Mesenchymal stem cell (in vitro differentiated cells and primary cell): ENCODE measurements around the gene KAT14.
A peak's percentile ranks its signal among the peaks of the same experiment; 100 is the strongest.

Experiments used
- DNase-seq: peaks from one replicate; pipeline ENCODE4 v3.0.0-alpha.2; 2013
- H2AFZ ChIP-seq: one replicate; pipeline ENCODE4 v1.6.1; 2013; ENCODE audit warnings: low read depth, mild to moderate bottlenecking, control low read depth, inconsistent platforms, low read length, moderate library complexity
- H2AK5ac ChIP-seq: 2 replicates; pipeline ENCODE4 v1.6.1; 2013; ENCODE audit warnings: low read length, moderate library complexity, mild to moderate bottlenecking, inconsistent platforms; ENCODE audit not compliant: severe bottlenecking
- H2BK120ac ChIP-seq: one replicate; pipeline ENCODE4 v1.6.1; 2013; ENCODE audit warnings: low read depth, mild to moderate bottlenecking, inconsistent platforms, low read length, moderate library complexity
- H2BK12ac ChIP-seq, 2 experiments: one replicate each; pipeline ENCODE4 v1.6.1; 2013; ENCODE audit warnings: inconsistent platforms in 2 of 2, low read length in 2 of 2, mild to moderate bottlenecking in 2 of 2, moderate library complexity in 2 of 2, control low read depth in 1 of 2
- H2BK15ac ChIP-seq: one replicate; pipeline ENCODE4 v1.6.1; 2013; ENCODE audit warnings: mild to moderate bottlenecking, low read depth, inconsistent platforms; ENCODE audit not compliant: poor library complexity, severe bottlenecking
- H2BK5ac ChIP-seq: 2 replicates; pipeline ENCODE4 v1.6.1; 2013; ENCODE audit warnings: low read depth, mild to moderate bottlenecking, low read length, control low read depth, inconsistent platforms; ENCODE audit not compliant: poor library complexity, severe bottlenecking
- H3K14ac ChIP-seq, 2 experiments: one replicate each; pipeline ENCODE4 v1.6.1; 2013; ENCODE audit warnings: inconsistent platforms in 2 of 2, low read length in 2 of 2, control low read depth in 1 of 2, mild to moderate bottlenecking in 1 of 2, moderate library complexity in 1 of 2
- H3K18ac ChIP-seq, 2 experiments: one replicate each; pipeline ENCODE4 v1.6.1; 2013; ENCODE audit warnings: inconsistent platforms in 2 of 2, low read length in 2 of 2, control low read depth in 1 of 2, low read depth in 1 of 2, mild to moderate bottlenecking in 1 of 2
- H3K23ac ChIP-seq, 2 experiments: one replicate each; pipeline ENCODE4 v1.6.1; 2013; ENCODE audit warnings: inconsistent platforms in 2 of 2, low read length in 2 of 2, mild to moderate bottlenecking in 2 of 2, moderate library complexity in 2 of 2, control low read depth in 1 of 2
- H3K27ac ChIP-seq: 2 replicates; pipeline ENCODE4 v1.5.1; 2013; ENCODE audit warnings: mild to moderate bottlenecking, moderate library complexity, low read length, control low read depth, inconsistent platforms; ENCODE audit not compliant: poor library complexity, severe bottlenecking
- H3K27me3 ChIP-seq, 2 experiments: 2 replicates each; pipeline versions ENCODE4 v1.6.1 to v1.7.0; 2013; ENCODE audit warnings: low read length in 2 of 2, mild to moderate bottlenecking in 2 of 2, moderate library complexity in 2 of 2, control low read depth in 1 of 2, inconsistent platforms in 1 of 2; ENCODE audit not compliant: control insufficient read depth in 1 of 2, insufficient read depth in 1 of 2
- H3K36me3 ChIP-seq, 2 experiments: 2 replicates each; pipeline versions ENCODE4 v1.6.1 to v1.7.0; 2013; ENCODE audit warnings: low read length in 2 of 2, control low read depth in 1 of 2, inconsistent platforms in 1 of 2, low read depth in 1 of 2, mild to moderate bottlenecking in 1 of 2; ENCODE audit not compliant: insufficient read depth in 2 of 2, control insufficient read depth in 1 of 2
- H3K4ac ChIP-seq, 2 experiments: one replicate each; pipeline ENCODE4 v1.6.1; 2013; ENCODE audit warnings: inconsistent platforms in 2 of 2, low read length in 2 of 2, mild to moderate bottlenecking in 2 of 2, moderate library complexity in 2 of 2, control low read depth in 1 of 2, low read depth in 1 of 2
- H3K4me1 ChIP-seq: 2 replicates; pipeline ENCODE4 v1.6.1; 2013; ENCODE audit warnings: low read depth, low read length, control low read depth; ENCODE audit not compliant: control insufficient read depth, insufficient read depth
- H3K4me2 ChIP-seq: 2 replicates; pipeline ENCODE4 v1.6.1; 2013; ENCODE audit warnings: low read length, mild to moderate bottlenecking, inconsistent platforms; ENCODE audit not compliant: poor library complexity, severe bottlenecking
- H3K4me3 ChIP-seq, 2 experiments: 2 replicates each; pipeline versions ENCODE4 v1.5.1 to v1.7.0; 2013; ENCODE audit warnings: low read length in 2 of 2, mild to moderate bottlenecking in 2 of 2, control low read depth in 1 of 2, low read depth in 1 of 2; ENCODE audit not compliant: insufficient read depth in 1 of 2
- H3K79me1 ChIP-seq: replicated peaks from 2 replicates; pipeline ENCODE4 v1.6.1; 2013; ENCODE audit warnings: mild to moderate bottlenecking, control low read depth, low read length, inconsistent platforms; ENCODE audit not compliant: poor library complexity, severe bottlenecking
- H3K9ac ChIP-seq: 2 replicates; pipeline ENCODE4 v1.7.0; 2013; ENCODE audit warnings: mild to moderate bottlenecking, low read length, moderate library complexity
- H3K9me3 ChIP-seq: 2 replicates; pipeline ENCODE4 v1.7.0; 2013; ENCODE audit warnings: mild to moderate bottlenecking, low read length; ENCODE audit not compliant: control insufficient read depth
- H4K8ac ChIP-seq: one replicate; pipeline ENCODE4 v1.6.1; 2013; ENCODE audit warnings: inconsistent platforms, mild to moderate bottlenecking, low read length, moderate library complexity
- H4K91ac ChIP-seq: one replicate; pipeline ENCODE4 v1.6.1; 2013; ENCODE audit warnings: mild to moderate bottlenecking, low read length, inconsistent platforms
- WGBS: methylation state at CpG from one replicate; pipeline ENCODE4 v1.1.7; 2013; ENCODE audit warnings: mixed read lengths; 5-methylcytosine and 5-hydroxymethylcytosine counted together

KAT14 gene

DNA sequence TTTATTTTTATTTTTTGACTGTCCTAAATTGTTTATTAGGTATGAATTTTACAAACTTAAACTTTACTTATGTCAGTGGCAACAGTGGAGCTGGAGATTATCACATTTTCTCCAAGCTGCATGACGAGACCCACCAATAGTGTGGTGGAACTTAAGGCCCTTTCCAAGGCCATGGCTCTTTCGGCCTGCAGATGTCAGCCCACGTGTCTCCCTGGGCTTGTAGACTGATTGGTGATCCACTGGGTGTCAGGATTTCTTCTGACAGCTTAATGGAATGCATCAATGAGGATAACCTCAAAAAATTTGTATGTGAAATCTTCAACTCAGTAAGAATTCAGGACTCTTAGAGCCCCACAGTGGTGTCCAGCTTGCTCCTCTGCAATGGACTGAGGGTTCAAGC is 47.6 kb upstream of the KAT14 start:
- no peak for DNase-seq
- no peak overlapping the region for H3K23ac ChIP-seq
- no peak overlapping the region for H3K9ac ChIP-seq

GRCh38 chr20:18090477-18090876 is 47.2 kb upstream of the KAT14 start:
- no peak overlapping the region for H2BK5ac ChIP-seq
- no peaks in the 10 kb centered on the region for H3K79me1 ChIP-seq
- no peak overlapping the region for H3K14ac ChIP-seq
- H3K23ac ChIP-seq, result no peak overlapping the region
- H3K4me3 ChIP-seq, result no peak overlapping the region
- no peaks in the 10 kb centered on the region for H3K9me3 ChIP-seq
- H2BK120ac ChIP-seq, result no peak overlapping the region
- no peak overlapping the region for H2AFZ ChIP-seq
- H2AK5ac ChIP-seq, result no peak overlapping the region
- H3K27ac ChIP-seq, result no peak overlapping the region
- no peak overlapping the region for H2BK12ac ChIP-seq
- peaks cover 6 to 23% of the 10 kb centered on the region in 2 experiments for H3K27me3 ChIP-seq
- no peaks in the 10 kb centered on the region for H3K36me3 ChIP-seq
- H3K9ac ChIP-seq, result no peak overlapping the region
- no peak for DNase-seq
- no peaks in the 10 kb centered on the region for H3K4me1 ChIP-seq
- no peak overlapping the region for H4K8ac ChIP-seq
- H3K4ac ChIP-seq, result no peak overlapping the region
- no peak overlapping the region for H2BK15ac ChIP-seq
- H3K4me2 ChIP-seq, result no peak overlapping the region
- no peak overlapping the region for H3K18ac ChIP-seq
- WGBS, result 84% methylated on average over 10 of the region's 10 CpGs
- no peak overlapping the region for H4K91ac ChIP-seq

More for the DNA sequence above, 47.6 kb upstream of the KAT14 start:
- H2BK15ac ChIP-seq, result no peak overlapping the region
- no peaks in the 10 kb centered on the region for H3K79me1 ChIP-seq
- no peak overlapping the region for H4K8ac ChIP-seq
- H3K9me3 ChIP-seq, result no peaks in the 10 kb centered on the region
- H3K18ac ChIP-seq, result no peak overlapping the region
- H2BK120ac ChIP-seq, result no peak overlapping the region
- no peak overlapping the region for H2AK5ac ChIP-seq
- no peak overlapping the region for H3K4ac ChIP-seq
- H3K27ac ChIP-seq, result no peak overlapping the region
- 52% methylated on average over 3 of the region's 3 CpGs for WGBS
- H2BK5ac ChIP-seq, result no peak overlapping the region
- H2AFZ ChIP-seq, result no peak overlapping the region
- H2BK12ac ChIP-seq, result no peak overlapping the region
- no peak overlapping the region for H4K91ac ChIP-seq
- no peaks in the 10 kb centered on the region for H3K36me3 ChIP-seq
- H3K4me2 ChIP-seq, result no peak overlapping the region
- no peak overlapping the region for H3K4me3 ChIP-seq
- no peak overlapping the region for H3K14ac ChIP-seq
- H3K27me3 ChIP-seq, result peaks cover 6 to 22% of the 10 kb centered on the region in 2 experiments
- no peaks in the 10 kb centered on the region for H3K4me1 ChIP-seq

DNA sequence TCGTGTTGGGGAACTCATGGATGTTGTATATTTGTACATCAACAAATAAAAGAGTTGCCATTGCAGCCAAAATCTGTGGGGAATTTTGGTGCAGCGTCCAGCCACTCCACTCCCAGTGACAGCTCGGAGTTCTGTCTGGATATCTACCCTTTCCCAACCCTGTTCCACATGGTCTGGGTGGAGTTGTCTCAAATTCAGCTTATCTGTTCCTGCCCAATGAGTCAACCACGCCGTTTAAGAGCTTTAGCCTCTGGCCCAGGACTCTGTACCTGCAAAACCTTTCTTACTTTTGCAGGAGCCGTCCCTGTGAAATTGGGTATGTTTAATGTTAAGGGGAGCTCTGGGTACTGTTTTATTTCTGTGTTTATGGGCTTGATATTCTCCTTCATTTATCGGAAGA is 46.0 kb upstream of the KAT14 start:
- no peak overlapping the region for H3K27ac ChIP-seq
- H3K79me1 ChIP-seq, result no peaks in the 10 kb centered on the region
- no peak for DNase-seq
- H3K36me3 ChIP-seq, result no peaks in the 10 kb centered on the region
- no peak overlapping the region for H4K91ac ChIP-seq
- H3K27me3 ChIP-seq, result peaks cover 6 to 25% of the 10 kb centered on the region in 2 experiments
- H3K4me2 ChIP-seq, result no peak overlapping the region
- no peak overlapping the region for H3K18ac ChIP-seq
- H3K4ac ChIP-seq, result no peak overlapping the region
- H2AK5ac ChIP-seq, result no peak overlapping the region
- H3K14ac ChIP-seq, result no peak overlapping the region
- H3K9me3 ChIP-seq, result no peaks in the 10 kb centered on the region
- no peaks in the 10 kb centered on the region for H3K4me1 ChIP-seq
- 73% methylated on average over 7 of the region's 7 CpGs for WGBS
- H4K8ac ChIP-seq, result no peak overlapping the region
- H2BK15ac ChIP-seq, result no peak overlapping the region
- no peak overlapping the region for H2BK12ac ChIP-seq
- H2BK5ac ChIP-seq, result no peak overlapping the region
- no peak overlapping the region for H2AFZ ChIP-seq
- H3K23ac ChIP-seq, result no peak overlapping the region
- no peak overlapping the region for H2BK120ac ChIP-seq
- no peak overlapping the region for H3K4me3 ChIP-seq
- no peak overlapping the region for H3K9ac ChIP-seq

- Histone ChIP-seq H2BK15ac (no peak overlapping the region), H3K4ac (no peak overlapping the region)
- 86% methylated on average over 8 of the region's 8 CpGs for WGBS
Observed at GRCh38 chr20:18092890-18093289, 44.8 kb upstream of the KAT14 start.

More at GRCh38 chr20:18092890-18093289, 44.8 kb upstream of the KAT14 start:
- no peaks in the 10 kb centered on the region for H3K9me3 ChIP-seq
- no peak overlapping the region for H3K27ac ChIP-seq
- no peak overlapping the region for H2BK120ac ChIP-seq
- no peak overlapping the region for H3K18ac ChIP-seq
- H3K23ac ChIP-seq, result no peak overlapping the region
- peaks cover 6 to 25% of the 10 kb centered on the region in 2 experiments for H3K27me3 ChIP-seq
- H3K4me1 ChIP-seq, result no peaks in the 10 kb centered on the region
- no peak overlapping the region for H3K4me2 ChIP-seq
- H3K36me3 ChIP-seq, result no peaks in the 10 kb centered on the region
- no peak overlapping the region for H3K4me3 ChIP-seq
- H3K9ac ChIP-seq, result no peak overlapping the region
- H4K91ac ChIP-seq, result no peak overlapping the region
- H2BK5ac ChIP-seq, result no peak overlapping the region
- no peak overlapping the region for H2AK5ac ChIP-seq
- H2AFZ ChIP-seq, result no peak overlapping the region
- peak overlapping the region in 1 of 2 experiments; percentile 7 for H3K14ac ChIP-seq
- no peak for DNase-seq
- no peaks in the 10 kb centered on the region for H3K79me1 ChIP-seq
- H2BK12ac ChIP-seq, result no peak overlapping the region
- no peak overlapping the region for H4K8ac ChIP-seq
